GM19025 (cell line): Measurements from ENCODE around the gene TEX29.

Experiments
- ATAC-seq: cut with Tn5 transposase; IDR thresholded peaks from one replicate; pipeline ENCODE4 v1.9.1; 2021; ENCODE audit warnings: mild to moderate bottlenecking, low read depth, moderate library complexity; ENCODE audit not compliant: unreplicated experiment

TEX29 gene

DNA sequence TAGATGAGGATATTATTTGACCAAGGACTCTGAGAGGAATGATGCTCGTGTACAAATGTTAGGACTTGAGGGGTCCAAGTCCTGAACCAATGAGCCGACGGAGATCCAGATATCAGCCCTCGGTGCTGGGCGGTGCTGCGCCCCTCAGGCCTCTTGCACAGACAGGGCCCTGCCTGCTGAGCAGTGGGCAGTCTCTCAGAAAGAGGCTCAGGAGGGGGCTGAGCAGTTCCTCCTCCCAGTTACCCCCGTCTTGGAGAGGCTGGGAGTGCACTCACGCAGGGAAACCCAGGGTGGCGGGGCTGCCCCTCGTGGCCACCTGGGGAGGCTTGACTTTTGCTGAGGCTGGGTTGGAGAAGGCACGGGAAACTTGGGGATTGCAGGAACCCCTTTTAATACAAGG lies 18.4 kb downstream of the TEX29 start:
- ATAC-seq, result no peak

DNA sequence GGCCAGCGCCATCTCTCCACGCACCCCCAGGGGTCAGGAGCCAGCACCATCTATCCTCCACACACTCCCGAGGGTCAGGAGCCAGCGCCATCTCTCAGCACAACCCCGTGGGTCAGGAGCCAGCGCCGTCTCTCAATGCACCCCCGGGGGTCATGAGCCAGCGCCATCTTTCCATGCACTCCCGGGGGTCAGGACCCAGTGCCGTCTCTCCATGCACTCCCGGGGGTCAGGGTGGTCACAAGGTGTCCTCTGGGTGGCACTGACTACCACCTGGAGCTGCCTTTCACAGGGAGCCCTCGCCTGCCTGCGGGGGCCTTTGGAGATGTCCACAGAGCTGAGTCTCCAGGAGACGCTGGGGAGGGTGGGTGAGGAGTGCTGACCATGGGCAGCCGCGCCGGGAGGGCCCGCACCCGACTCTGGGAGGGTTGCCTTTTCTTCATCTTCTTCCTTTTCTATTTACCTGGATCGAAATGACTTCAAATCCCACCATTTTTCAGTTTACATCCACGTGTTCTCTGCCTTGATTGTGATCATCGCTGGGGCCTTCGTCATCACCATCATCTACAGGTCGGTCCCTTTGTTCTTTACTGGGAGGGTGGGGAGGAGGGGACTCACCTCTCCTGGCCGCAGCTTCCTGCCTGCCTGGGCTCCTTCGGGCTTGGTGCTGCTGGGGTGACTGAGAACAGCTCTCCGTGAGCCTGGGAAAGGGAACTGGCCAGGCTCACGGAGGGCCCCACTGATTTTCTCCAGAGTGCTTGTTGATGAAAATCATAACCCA lies 19.1 kb downstream of the TEX29 start:
- no peak for ATAC-seq

DNA sequence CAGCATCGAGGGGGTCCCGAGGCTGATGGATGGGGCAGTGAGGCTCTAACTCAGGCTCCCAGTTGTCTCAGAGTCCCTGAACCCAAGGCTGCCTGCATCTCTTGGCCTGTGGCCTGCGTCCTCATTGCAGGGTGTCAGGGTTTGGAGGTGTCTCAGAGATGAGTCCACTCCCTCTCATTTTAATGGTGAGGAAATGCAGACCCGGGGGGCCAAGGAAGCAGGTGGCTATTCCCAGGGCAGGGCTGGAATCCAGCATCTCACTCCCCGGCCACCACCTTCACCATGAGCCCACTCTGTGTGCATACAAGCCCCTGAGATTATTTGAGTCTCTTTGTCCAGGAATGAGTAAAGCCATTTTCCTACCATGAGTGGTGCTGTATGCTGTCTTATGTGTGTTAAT lies 21.4 kb downstream of the TEX29 start:
- ATAC-seq, result no peak

DNA sequence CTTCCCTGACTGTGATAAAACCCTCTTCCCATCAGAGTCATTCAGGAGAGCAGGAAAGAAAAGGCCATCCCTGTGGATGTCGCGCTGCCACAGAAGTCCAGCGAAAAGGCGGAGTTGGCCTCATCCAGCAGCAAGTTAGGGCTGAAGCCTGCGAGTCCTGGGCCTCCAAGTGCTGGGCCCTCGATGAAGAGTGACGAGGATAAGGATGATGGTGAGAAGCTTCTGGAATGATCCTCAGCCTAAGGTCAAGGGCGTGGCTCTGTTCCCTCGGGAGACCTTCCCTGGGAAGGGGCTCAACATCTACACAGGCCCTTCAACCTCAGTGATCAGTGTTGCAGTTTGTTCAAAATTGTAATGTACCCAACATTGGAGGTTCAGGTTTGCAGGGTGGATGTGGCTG lies 22.3 kb downstream of the TEX29 start:
- ATAC-seq, result no peak

DNA sequence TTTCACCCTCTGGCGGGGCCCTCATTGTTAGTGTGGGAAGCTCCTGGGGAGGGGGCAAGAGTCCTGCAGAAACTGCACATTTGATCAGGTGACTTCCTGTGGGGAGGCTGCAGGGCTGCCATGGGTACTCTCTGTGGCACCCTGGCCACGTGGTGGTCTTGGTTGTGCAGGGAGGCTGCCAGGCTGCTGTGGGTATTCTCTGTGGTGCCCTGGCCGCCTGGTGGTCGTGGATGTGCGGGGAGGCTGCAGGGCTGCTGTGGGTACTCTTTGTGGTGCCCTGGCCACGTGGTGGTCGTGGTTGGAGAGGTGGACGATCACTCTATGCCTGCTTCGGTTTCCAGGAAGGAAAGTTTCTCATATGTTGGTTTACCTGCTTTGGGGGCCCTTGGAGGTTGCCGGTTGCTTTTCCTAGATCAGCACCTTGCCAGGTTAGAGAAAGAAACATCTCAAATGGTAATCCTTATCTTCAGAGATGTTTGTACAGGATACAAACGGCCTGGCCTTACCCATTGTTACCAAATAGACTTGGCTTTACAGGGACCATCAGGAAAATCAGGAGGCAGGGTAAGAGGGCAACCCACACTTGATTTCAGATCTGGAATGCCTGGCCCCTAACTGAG lies 22.9 kb downstream of the TEX29 start:
- no peak for ATAC-seq

DNA sequence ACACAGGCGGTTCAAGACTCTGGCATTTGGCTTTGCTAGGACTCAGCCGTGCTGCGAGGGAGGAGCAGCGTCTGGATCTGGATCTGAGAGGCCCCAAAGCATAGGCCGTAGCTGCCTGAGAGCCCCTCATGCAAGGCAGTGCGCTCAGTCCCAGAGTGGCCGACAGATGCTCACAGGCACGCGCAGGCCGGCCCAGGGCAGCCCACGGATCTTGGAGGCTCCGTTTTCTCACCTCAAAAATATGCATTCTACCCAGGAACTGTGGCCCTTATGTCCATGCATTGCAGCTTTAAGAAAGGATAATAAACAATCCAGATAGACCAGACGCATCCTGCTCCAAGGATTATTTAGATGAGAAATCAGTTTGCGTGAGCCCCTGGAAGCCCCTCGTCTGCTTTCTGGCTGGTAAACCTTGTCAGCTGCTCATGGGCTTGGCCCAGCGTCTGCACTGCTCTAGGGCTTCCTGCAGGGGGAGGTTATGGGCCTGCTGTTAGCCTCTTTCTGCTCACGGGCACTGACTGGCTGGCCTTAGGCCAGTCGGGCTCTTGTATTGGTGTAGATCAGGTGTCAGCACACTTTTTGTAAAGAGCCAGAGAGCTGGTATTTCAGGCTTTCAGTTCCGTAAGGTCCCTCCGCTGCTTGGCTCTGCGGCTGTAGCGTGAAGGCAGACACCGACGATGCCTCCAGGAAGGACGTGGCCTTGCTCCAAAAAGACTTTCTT lies 24.2 kb downstream of the TEX29 start:
- no peak for ATAC-seq

DNA sequence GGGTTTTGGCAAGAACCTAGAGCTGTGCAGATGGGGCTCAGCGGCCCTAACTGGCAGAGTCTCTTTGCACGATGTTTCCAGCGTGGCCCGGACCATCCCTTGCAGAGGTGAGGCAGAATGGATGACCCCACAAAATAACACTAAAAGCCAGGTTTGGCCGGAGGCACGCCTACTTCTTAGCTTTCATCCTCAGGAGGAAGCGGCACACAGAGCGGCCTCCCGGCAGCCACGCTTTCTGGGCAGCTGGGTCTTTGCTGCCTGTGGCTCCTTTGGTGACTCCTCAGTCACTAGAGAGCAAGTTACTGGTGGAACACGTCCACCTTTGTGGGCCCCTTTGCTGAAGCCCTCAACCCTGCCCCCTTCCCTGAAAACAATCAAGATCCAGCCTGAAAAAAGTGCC lies 25.2 kb downstream of the TEX29 start:
- no peak for ATAC-seq

DNA sequence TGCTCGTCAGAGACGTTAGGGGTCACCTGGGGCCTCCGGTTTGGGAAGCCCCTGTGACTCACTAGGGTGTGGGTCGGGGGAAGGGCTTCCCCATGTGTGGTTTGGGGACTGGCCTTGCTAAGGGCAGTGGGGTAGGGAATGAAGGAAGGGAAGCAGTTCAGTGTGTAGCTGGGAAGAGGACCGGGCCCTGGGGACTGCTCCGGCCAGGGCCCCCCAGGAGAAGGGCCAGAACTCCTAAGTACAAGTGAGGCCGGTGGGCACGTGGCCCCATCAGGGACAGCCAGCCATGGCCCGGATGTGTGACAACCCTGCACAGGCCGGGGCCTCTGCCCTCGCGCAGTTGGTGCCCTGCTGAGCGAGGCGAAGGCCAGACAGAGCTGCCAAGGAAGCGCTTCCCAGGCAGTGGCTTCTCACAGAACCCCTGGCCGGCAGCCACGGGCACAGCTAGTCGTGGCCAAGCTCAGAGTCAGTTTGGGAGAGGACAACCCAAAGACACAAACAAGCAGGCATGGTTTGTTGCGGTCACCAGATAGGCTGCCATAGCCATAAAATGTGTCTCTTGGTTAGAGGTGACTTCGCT lies 25.7 kb downstream of the TEX29 start:
- no peak for ATAC-seq

DNA sequence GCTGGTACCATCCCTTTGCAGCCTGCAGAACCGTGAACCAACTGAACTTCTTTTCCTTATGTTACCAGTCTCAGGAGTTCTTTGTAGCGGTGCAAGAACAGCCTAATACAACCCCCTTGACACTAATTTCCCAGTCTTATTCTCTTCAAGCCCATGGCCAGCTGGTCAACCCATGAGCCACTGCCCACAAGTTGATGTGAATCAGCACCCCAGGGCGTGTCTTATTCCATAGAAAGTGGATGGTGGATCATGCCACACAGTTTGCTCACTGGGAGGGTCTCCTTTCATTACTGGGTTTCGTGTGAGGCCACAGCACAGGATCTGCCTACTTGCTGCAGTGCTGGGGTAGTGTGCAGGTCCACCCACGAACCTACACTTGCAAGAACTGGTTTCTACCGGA lies 27.0 kb downstream of the TEX29 start:
- ATAC-seq, result no peak

DNA sequence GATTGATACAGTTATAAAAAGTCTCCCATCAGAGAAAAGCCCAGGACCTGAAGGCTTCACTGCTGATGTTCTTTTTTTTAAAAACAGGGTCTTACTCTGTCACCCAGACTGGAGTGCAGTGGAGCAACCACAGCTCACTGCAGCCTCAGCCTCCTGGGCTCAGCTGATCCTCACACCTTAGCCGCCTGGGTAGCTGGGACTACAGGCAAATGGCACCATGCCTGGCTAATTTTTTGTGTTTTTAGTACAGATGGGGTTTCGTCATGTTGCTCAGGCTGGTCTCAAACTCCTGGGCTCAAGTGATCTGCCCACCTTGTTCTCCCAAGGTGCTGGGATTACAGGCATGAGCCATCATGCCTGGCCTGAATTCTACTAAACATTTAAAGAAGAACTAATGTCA lies 33.1 kb downstream of the TEX29 start:
- no peak for ATAC-seq

DNA sequence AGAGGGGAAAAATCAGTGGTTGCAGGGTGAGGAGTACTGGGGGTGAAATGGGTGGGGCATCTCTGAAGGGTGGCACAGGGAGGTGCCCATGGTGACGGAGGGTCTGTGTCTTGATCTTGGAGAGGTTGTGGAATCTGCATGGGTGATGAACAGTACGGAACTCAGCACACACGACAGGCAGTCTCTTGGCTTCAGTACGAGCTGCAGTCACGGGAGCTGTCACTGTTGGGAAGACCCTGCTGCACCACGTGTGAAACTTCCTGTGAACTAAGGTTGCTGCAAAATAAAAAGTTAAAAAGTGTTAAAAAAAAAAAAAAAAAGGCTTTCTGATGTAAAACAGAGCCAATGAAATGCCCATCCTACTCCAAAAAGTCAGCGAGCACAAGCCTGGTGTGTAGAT lies 34.3 kb downstream of the TEX29 start:
- ATAC-seq, result no peak

DNA sequence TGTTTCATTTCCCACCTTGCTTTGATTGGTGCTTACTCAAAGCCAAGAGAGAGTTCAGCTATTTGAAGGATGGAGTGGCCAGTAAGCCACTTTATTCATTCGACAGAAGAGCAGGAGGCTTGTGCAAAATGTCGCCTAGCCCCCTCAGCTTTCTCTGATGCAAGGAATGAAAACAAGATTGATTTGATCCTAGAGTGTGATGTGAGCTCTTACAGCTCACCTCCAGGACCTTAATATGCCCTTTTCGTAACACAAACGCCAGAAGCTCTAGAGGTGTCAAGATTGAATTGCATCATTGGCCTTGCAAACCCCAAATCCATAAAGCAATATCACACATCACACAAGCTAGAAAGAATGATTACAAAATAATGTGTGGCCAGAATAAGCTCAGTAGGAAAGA lies 36.4 kb downstream of the TEX29 start:
- ATAC-seq, result no peak

DNA sequence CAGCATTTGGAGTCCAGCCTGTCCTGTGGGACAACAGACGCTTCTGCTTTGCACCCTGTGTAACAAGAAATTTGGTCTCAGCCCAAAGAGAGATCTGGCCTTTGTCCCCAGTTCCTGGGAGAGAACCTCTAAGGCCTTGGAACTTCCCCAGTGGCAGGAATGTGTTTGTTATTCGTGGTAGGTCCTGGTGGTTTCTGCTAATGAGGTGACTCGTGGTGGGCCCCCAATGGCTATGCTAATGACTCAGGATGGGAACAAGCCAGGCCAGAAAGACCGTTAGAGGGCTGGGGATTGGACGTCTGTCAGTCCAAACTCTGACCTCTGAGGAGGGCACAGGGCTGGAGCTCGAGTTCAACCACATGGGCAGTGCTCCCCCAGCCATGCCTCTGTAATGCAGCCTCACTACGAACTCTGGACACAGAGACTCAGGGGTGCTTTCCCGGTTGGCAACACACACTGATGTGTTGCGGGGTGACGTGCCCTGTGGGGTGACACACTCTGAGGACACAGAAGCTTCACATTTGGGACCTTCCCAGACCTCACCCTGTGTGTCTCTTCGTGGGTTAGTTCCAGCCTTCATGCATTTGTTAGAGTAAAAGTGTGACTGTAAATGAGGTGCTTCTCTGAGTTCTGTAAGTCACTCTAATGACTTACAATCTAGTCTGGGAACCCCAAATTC lies 38.9 kb downstream of the TEX29 start:
- no peak for ATAC-seq

DNA sequence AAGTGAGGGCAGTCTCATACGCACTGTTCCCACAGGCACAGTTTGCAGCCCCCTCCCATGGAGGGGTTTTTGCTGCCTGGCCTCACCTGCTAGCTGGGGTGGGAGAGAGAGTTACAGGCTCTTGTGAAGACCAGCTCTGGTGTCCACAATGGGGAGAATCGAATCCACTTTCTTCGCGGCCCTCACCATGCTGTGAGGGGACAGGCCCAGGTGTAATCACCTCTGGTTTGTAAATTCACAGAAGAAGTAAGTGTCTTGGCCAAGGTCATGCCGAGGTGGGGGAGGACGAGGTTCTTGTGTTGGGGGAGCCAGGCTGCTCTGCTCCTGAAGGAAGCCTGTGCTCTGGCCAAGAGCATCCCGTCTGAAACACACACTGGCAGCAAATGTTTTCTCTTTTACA lies 39.5 kb downstream of the TEX29 start:
- no peak for ATAC-seq

DNA sequence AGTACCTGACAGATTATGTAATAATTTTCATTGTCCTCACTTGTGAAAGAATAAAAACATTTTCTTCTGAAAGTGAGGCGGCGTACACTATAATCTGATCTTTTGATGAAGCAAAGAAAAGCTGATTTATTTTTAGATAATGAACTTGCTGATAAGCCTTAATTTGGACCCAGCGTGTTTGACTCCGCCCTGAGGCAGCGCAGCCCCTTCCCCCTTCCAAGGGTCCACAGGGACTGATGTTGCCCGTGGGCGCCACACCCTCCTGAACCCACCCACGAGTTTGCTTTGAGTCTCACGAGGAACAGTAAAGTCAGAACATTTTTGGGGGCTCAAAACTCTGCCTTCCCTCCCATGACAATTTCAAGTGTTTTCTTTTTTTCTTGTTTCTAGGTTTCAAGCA lies 40.0 kb downstream of the TEX29 start:
- ATAC-seq, result no peak

DNA sequence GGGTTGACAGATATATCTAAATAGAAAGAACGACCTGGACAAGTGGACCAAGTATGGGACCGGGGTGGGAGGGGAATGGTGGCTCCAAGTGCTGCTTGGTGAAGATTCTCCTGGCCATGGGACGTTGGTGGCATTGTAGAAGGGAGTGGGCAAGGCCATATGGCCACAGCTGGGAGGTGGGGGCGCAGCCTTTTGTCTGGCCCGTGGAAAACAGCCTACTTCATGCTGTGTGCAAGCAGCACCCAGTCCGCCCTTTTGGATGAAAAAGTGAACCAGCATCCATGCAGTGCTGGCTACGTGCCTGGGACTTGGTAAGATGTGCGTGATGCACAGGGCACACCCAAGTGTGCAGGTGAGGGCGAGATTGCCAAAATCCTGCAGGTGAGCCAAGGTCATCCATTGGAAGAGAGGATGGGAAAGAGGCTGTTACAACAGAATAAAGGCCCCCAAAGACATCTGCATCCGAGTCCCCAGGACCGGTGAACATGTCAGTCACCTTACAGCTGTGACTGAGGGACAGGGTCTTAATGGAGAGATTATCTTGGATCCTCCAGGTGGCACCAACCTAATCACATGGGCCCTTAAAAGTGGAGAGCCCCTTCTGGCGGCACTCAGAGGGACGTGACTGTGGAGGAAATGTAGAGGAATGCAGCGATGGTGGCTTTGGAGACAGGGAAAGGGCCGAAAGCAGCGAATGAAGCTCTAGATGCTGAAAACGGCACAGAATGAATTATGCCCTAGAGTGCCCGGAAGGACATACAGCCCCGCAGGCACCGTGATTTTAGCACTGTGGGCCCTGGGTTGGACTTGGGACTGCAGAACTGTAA lies 40.8 kb downstream of the TEX29 start:
- no peak for ATAC-seq

DNA sequence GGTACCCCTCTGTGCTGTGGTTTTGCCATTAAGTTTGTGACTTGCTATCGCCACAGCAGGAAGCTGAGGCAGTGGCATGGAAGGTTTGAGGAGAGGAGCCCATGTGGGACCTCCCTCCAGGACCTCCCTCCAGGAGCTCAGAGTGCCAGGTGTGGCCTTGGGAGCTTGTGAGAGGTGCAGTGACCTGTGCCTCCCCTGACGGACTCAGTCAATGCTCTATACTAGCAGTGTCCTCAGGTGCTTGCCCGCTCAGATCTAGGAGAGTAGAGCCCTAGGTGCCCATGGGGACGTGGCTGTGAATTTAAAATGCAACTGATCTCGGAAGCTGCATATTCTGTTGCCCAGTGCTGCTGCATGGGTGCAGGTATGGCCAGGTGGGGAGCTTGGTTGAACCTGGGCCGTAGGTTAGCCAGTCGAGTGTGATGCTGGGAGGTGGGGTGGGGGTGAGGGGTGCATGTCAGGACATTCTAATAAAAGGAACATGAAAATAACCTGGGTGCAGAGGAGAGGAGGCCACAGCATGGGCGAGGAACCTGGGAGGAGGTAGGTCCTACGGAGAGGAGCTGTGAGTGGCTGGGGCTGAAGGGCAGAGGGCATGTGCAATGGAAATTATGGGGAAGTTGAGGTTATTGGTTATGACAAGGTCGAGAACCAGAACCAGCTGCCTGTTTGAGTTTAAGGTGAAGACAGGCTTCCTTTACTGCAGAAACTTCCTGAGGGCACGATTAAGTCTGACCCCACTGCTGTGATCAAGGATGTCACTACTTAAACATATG lies 41.6 kb downstream of the TEX29 start:
- ATAC-seq, result no peak

DNA sequence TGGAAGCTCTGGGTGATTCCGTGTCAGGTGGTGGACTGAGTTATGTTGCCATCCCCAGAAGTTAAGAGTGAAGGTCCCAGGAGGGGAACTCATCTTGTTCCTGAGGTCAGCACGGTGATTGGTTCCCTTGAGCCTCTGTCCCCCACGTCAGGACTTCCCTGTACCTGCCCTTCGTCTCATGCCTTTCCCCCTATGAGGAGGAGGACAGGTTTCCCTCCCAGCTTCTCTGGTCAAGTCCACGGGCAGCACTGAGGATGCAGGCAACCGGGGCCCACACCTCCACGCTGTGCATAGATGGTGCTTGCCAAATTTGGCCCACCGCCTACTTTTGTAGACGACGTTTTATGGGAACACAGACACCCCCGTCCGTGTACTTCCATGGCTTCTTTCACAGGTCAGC lies 42.7 kb downstream of the TEX29 start:
- ATAC-seq, result no peak

DNA sequence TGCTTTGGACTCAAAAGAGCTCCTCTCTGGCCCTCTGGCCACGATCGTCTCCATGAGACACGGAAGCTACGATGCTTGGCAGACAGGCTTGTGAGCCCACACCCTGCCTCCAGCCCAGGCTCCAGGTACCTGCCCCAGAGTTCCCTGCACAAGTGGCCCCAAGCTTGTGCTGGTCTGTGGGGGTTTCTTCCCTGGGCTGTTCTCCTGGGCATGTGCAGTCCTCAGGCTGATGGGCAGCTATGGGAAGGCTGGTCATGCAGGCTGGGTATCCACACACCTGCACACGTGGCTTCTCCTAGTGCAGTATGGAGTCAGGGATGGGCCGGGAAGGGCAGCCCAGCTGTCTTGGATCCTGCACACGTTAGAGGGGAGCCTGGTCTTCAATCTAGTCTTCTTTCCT lies 43.1 kb downstream of the TEX29 start:
- ATAC-seq, result no peak
